ENCODE results near the gene TRPT1.

The TRPT1 gene

DNA sequence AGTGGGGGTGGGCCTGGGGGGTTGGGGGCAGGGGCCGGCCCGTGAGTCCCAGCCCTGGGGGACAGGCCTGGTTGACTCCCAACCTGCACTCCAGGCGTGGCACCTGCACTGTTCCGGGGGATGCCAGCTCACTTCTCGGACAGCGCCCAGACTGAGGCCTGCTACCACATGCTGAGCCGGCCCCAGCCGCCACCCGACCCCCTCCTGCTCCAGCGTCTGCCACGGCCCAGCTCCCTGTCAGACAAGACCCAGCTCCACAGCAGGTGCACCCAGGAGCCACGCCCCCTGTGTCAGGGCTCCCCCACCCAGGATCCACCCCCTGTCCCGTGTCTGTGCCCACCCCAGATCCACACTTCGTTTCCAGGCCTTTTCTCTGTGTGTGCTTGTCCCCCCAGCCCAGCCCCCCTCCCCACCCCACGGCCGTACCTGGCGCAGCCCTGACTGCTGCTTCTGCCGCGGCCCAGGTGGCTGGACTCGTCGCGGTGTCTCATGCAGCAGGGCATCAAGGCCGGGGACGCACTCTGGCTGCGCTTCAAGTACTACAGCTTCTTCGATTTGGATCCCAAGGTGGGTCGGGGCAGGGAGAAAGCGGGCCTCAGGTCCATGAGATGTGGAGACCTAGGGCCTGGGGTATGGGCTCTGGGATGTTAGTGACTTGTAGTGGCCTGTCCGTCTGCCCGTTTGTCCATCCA is 14.7 kb downstream of the TRPT1 start:
- TF ChIP-seq ZNF404 (tag by site-specific recombination; IDR thresholded peaks at IDR 0.05) (no peak), ZNF623 (tag by site-specific recombination; IDR thresholded peaks at IDR 0.05) (no peak), TRIM28 (IDR thresholded peaks at IDR 0.05; ENCODE audit: borderline replicate concordance, low read length) (no peak), ZNF530 (tag by site-specific recombination; IDR thresholded peaks at IDR 0.05; ENCODE audit: low read depth) (no peak), ZIC2 (tag by site-specific recombination; IDR thresholded peaks at IDR 0.05) (peak; percentile 60), HOXC10 (CRISPR knock-in tag; IDR thresholded peaks at IDR 0.05) (no peak)
- ChIA-PET CTCF (interaction anchor here (0.8 to 1.5 kb wide), 2 partner anchors 25 to 34 kb away, joined by 3 read pairs; partner anchors contain the start of gene STIP1), POLR2A (interaction anchor here (1.1 to 2.1 kb wide), 2 partner anchors 11 to 26 kb away, joined by 5 read pairs; partner anchors contain the start of gene STIP1)
- Histone ChIP-seq H3K4me1 (ENCODE audit: control insufficient read depth, insufficient read depth, low read length) (no peaks in the 10 kb centered on the region), H3K27ac (ENCODE audit: extremely low read depth, low read depth, low read length) (no peak overlapping the region), H3K36me3 (ENCODE audit: control insufficient read depth in 2 of 2, insufficient read depth in 1 of 2, low read length in 2 of 2) (peaks cover 0 to 11% of the 10 kb centered on the region in 2 experiments; a peak in 1 of 3 replicates), H3K4me3 (ENCODE audit: low read depth, low read length) (no peak overlapping the region), H3K9me3 (ENCODE audit: control insufficient read depth, insufficient read depth, low read depth, low read length) (no peaks in the 10 kb centered on the region)

DNA sequence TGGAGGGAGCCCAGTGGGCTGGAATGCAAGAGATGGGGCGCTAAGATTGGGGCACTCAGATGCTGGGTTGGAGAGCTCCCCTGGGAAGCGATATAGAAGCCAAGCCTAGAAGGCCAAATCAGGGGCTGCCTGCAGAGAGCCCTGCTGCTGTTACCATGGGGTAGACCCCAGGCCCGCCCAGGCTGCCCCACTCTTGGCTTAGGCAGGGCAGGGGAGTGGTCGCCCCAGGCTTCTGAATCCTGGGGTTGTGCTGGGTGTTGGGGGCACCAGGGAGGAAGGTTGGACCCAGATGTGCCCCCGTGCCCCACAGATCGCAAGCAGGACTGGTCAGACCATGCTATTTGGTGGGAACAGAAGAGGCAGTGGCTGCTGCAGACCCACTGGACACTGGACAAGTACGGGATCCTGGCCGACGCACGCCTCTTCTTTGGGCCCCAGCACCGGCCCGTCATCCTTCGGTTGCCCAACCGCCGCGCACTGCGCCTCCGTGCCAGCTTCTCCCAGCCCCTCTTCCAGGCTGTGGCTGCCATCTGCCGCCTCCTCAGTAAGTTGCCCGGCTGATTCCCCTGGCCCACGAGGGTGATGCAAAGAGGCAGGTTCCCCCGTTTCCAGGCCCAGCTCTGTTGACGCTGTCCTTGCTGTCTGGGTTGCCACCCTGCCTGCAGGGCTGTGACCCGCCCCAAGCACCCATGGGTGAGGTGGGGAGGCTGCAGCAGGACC is 15.5 kb downstream of the TRPT1 start:
- CTCF ChIA-PET, result interaction anchor here (0.7 to 1.2 kb wide), 2 partner anchors 90 to 1520 kb away, joined by 3 read pairs; partner anchors contain the start of gene CATSPERZ

GRCh38 chr11:64209563-64209843 is 16.5 kb downstream of the TRPT1 start:
- CTCF ChIA-PET, result interaction anchor here (0.7 kb wide), 1 partner anchor 1519 kb away, joined by 3 read pairs; no protein-coding TSS in a partner anchor
- Histone ChIP-seq H3K9me3 (ENCODE audit: control insufficient read depth, insufficient read depth, low read depth, low read length) (no peaks in the 10 kb centered on the region), H3K27ac (ENCODE audit: extremely low read depth, low read depth, low read length) (no peak overlapping the region), H3K4me1 (ENCODE audit: control insufficient read depth, insufficient read depth, low read length) (0 out of 2 replicates have a peak, but pooled peaks cover 2% of the 10 kb centered on the region), H3K4me3 (ENCODE audit: low read depth, low read length) (no peak overlapping the region), H3K36me3 (ENCODE audit: control insufficient read depth in 2 of 2, insufficient read depth in 1 of 2, low read length in 2 of 2) (peaks cover 0 to 27% of the 10 kb centered on the region in 2 experiments; a peak in 2 of 3 replicates)
- POLR2A ChIA-PET, result interaction anchor here (0.9 kb wide), 1 partner anchor 10 kb away, joined by 3 read pairs; no protein-coding TSS in a partner anchor
- TF ChIP-seq ELK4 (IDR thresholded peaks at IDR 0.05; ENCODE audit: borderline replicate concordance, low read depth, low read length) (no peak), ZSCAN30 (tag by site-specific recombination; IDR thresholded peaks at IDR 0.05) (no peak), ZNF26 (tag by site-specific recombination; IDR thresholded peaks at IDR 0.05) (no peak), ZEB2 (tag by site-specific recombination; IDR thresholded peaks at IDR 0.05) (no peak), OSR2 (tag by site-specific recombination; IDR thresholded peaks at IDR 0.05) (no peak), ZNF514 (tag by site-specific recombination; IDR thresholded peaks at IDR 0.05) (no peak), BCL11B (tag by site-specific recombination; IDR thresholded peaks at IDR 0.05; ENCODE audit: low read depth) (no peak), ZNF302 (tag by site-specific recombination; IDR thresholded peaks at IDR 0.05; ENCODE audit: low read depth) (no peak)
- TF ChIP-seq, protein P1, sequence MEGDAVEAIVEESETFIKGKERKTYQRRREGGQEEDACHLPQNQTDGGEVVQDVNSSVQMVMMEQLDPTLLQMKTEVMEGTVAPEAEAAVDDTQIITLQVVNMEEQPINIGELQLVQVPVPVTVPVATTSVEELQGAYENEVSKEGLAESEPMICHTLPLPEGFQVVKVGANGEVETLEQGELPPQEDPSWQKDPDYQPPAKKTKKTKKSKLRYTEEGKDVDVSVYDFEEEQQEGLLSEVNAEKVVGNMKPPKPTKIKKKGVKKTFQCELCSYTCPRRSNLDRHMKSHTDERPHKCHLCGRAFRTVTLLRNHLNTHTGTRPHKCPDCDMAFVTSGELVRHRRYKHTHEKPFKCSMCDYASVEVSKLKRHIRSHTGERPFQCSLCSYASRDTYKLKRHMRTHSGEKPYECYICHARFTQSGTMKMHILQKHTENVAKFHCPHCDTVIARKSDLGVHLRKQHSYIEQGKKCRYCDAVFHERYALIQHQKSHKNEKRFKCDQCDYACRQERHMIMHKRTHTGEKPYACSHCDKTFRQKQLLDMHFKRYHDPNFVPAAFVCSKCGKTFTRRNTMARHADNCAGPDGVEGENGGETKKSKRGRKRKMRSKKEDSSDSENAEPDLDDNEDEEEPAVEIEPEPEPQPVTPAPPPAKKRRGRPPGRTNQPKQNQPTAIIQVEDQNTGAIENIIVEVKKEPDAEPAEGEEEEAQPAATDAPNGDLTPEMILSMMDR (tag by site-specific recombination; IDR thresholded peaks at IDR 0.05), result no peak
- TF ChIP-seq, protein P2, sequence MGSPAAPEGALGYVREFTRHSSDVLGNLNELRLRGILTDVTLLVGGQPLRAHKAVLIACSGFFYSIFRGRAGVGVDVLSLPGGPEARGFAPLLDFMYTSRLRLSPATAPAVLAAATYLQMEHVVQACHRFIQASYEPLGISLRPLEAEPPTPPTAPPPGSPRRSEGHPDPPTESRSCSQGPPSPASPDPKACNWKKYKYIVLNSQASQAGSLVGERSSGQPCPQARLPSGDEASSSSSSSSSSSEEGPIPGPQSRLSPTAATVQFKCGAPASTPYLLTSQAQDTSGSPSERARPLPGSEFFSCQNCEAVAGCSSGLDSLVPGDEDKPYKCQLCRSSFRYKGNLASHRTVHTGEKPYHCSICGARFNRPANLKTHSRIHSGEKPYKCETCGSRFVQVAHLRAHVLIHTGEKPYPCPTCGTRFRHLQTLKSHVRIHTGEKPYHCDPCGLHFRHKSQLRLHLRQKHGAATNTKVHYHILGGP (tag by site-specific recombination; IDR thresholded peaks at IDR 0.05), result no peak

More for the DNA sequence above, 15.5 kb downstream of the TRPT1 start:
- Histone ChIP-seq H3K4me3 (ENCODE audit: low read depth, low read length) (no peak overlapping the region), H3K4me1 (ENCODE audit: control insufficient read depth, insufficient read depth, low read length) (no peaks in the 10 kb centered on the region), H3K36me3 (ENCODE audit: control insufficient read depth in 2 of 2, insufficient read depth in 1 of 2, low read length in 2 of 2) (peaks cover 0 to 19% of the 10 kb centered on the region in 2 experiments; a peak in 1 of 3 replicates), H3K27ac (ENCODE audit: extremely low read depth, low read depth, low read length) (no peak overlapping the region), H3K9me3 (ENCODE audit: control insufficient read depth, insufficient read depth, low read depth, low read length) (no peaks in the 10 kb centered on the region)
- TF ChIP-seq ZNF221 (tag by site-specific recombination; IDR thresholded peaks at IDR 0.05; ENCODE audit: borderline replicate concordance) (no peak), ZIC2 (tag by site-specific recombination; IDR thresholded peaks at IDR 0.05) (peak; percentile 73)
- POLR2A ChIA-PET, result interaction anchor here (0.5 to 1.1 kb wide), 3 partner anchors 9 to 93 kb away, joined by 3 to 5 read pairs (median 4); no protein-coding TSS in a partner anchor

Data from HEK293 (cell line).